ENCODE results near the gene ST6GALNAC4. TPM values are rescaled to one million over a fixed set of nuclear protein-coding genes. Genes with fewer than 3 reads are reported as not detected.

ST6GALNAC4 gene
- total and polyA plus RNA-seq, 10 of the 15 experiments (the other 5 are each of a cell fraction or from before 2014, with no cell fraction given) = 4.2 to 63.2 (median 35.2) TPM

GRCh38 chr9:127869310-127870152 lies 47.3 kb downstream of the ST6GALNAC4 start (continued):
- TF ChIP-seq ZBTB11 (CRISPR knock-in tag; IDR thresholded peaks at IDR 0.05) = no peak
- TF ChIP-seq FOXM1 (IDR thresholded peaks at IDR 0.05; ENCODE audit: low read depth, low read length) = no peak
- TF ChIP-seq SMC3 (IDR thresholded peaks at IDR 0.05; ENCODE audit: borderline replicate concordance, low read length) = peak; percentile 94
- no peak for TF ChIP-seq SKIL (IDR thresholded peaks at IDR 0.05; ENCODE audit: low read depth, poor library complexity, severe bottlenecking)
- TF ChIP-seq TCF7 (IDR thresholded peaks at IDR 0.05; ENCODE audit: borderline replicate concordance) = no peak
- TF ChIP-seq IRF5 (IDR thresholded peaks at IDR 0.05; ENCODE audit: borderline replicate concordance) = no peak
- no peak for TF ChIP-seq NR2C2 (IDR thresholded peaks at IDR 0.05; ENCODE audit: borderline replicate concordance, control insufficient read depth, insufficient read length, low read depth)
- peak in 1 of 2 experiments; percentile 34; a peak in 1 of 4 replicates for TF ChIP-seq BHLHE40 (IDR thresholded peaks at IDR 0.05; ENCODE audit: borderline replicate concordance in 1 of 2, low read depth in 2 of 2, low read length in 1 of 2)
- TF ChIP-seq CEBPZ (IDR thresholded peaks at IDR 0.05; ENCODE audit: low read depth, low read length) = no peak
- TF ChIP-seq NFYB (IDR thresholded peaks at IDR 0.05; ENCODE audit: insufficient read depth, low read depth, low read length) = no peak
- peak; percentile 28; the same call in 1 of the 2 replicates for TF ChIP-seq ZNF207 (IDR thresholded peaks at IDR 0.05; ENCODE audit: borderline replicate concordance)
- no peak for TF ChIP-seq ZNF622 (IDR thresholded peaks at IDR 0.05)
- TF ChIP-seq KAT2A (conservative IDR thresholded peaks at IDR 0.05; ENCODE audit: control insufficient read depth, low read depth, low read length) = no peak
- no peak for TF ChIP-seq ZNF274 (IDR thresholded peaks at IDR 0.05; ENCODE audit: insufficient read depth, insufficient read length)
- peak; percentile 90 for TF ChIP-seq TCF12 (IDR thresholded peaks at IDR 0.05; ENCODE audit: low read depth, low read length)
- TF ChIP-seq YY1 (IDR thresholded peaks at IDR 0.05; ENCODE audit: low read depth, low read length) = peak; percentile 73
- TF ChIP-seq NR2C1 (IDR thresholded peaks at IDR 0.05) = no peak
